Lower leg skin (tissue), 4 donors: Measurements from ENCODE around the gene BIK. TPM values are rescaled to one million over a fixed set of nuclear protein-coding genes. Genes with fewer than 3 reads are reported as not detected.

Source experiments
- DNase-seq, 2 donors: peaks; one replicate each; pipeline ENCODE4 v3.0.0-alpha.2; 2019; ENCODE audit warnings: low spot score in 2 of 2
- H3K4me3 ChIP-seq: fragments of 200-600 bp; sonication (generic); 2 replicates; pipeline ENCODE4 v1.5.1; 2017; ENCODE audit warnings: mild to moderate bottlenecking, low read depth; ENCODE audit not compliant: poor library complexity, severe bottlenecking
- POLR2A ChIP-seq, 2 donors: fragments of 450-650 bp; IDR thresholded peaks; one replicate each; pipeline ENCODE4 v1.6.1; 2016 to 2017; ENCODE audit warnings: antibody characterized with exemption in 2 of 2, mild to moderate bottlenecking in 1 of 2, moderate library complexity in 1 of 2
- WGBS, 2 donors: methylation state at CpG; one replicate each; pipeline ENCODE4 v1.1.5; 2018; 5-methylcytosine and 5-hydroxymethylcytosine counted together
- intact Hi-C: fragments of 100-400 bp; cut with DNase I; formaldehyde crosslinking; loops from one replicate; pipeline ENCODE4 v1.15.0; 2023; ENCODE audit warnings: low total_unique reads
- total RNA-seq, 4 donors: library from RNA; depleted of rRNA; stranded (reverse); fragments of >200 nt; gene quantifications; one replicate each; pipeline ENCODE4 v1.1.0, GENCODE V29; 2016
- TF ChIP-seq, protein P1 (sequence below), 3 donors: fragments of 450-650 bp; IDR thresholded peaks; one replicate each; pipeline ENCODE4 v1.5.1; 2016; ENCODE audit warnings: antibody characterized with exemption in 3 of 3, mild to moderate bottlenecking in 3 of 3, moderate library complexity in 2 of 3

Gene BIK
- total RNA-seq, 4 donors from 2014 or later = 2.6 to 12.6 (median 9.5) TPM

DNA sequence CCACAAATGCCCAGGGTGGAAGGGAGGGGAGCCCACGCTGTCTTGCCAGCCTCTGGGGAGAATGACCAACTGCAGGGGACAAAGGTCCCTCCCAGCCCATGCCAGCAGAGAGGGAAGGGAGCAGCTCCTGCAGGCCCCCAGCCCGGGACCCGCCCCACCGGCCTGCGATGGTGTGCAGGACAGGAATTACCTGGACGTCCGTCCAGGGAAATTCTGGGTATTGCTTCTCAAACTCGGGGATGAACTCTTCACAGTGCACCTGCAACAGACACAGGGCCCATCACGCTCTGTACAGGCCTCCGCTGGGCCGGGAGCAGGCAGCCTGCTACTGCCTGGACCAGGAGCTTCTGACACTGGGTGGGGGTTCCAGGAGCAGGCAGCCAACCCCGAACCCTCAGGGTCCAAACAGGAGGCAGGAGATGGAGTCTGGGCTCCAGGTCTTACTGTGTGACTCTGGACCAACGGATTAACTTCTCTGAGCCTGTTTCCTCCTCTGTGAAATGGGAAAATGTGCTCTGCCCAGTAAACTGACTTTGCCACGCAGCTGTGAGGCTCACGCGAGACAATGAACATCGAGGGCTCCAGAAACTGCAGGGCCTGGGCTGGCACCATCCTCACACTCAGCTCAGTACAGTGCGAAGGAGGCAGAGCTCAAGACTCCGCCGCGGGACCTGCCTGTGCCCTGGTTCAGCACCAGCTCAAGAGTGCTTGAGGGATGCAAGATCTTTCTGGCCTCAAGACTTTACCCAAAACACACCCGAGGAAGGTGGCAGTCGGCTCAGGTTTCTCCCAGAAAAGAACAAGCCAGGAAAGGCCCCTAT, 59.0 kb downstream of the BIK start:
- DNase-seq = no peak
- 91% methylated on average over 22 of the region's 23 CpGs for WGBS, 2 donors
- H3K4me3 ChIP-seq = no peak overlapping the region
- TF ChIP-seq POLR2A (IDR thresholded peaks at IDR 0.05) = no peak
- TF ChIP-seq, protein P1, sequence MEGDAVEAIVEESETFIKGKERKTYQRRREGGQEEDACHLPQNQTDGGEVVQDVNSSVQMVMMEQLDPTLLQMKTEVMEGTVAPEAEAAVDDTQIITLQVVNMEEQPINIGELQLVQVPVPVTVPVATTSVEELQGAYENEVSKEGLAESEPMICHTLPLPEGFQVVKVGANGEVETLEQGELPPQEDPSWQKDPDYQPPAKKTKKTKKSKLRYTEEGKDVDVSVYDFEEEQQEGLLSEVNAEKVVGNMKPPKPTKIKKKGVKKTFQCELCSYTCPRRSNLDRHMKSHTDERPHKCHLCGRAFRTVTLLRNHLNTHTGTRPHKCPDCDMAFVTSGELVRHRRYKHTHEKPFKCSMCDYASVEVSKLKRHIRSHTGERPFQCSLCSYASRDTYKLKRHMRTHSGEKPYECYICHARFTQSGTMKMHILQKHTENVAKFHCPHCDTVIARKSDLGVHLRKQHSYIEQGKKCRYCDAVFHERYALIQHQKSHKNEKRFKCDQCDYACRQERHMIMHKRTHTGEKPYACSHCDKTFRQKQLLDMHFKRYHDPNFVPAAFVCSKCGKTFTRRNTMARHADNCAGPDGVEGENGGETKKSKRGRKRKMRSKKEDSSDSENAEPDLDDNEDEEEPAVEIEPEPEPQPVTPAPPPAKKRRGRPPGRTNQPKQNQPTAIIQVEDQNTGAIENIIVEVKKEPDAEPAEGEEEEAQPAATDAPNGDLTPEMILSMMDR (IDR thresholded peaks at IDR 0.05) = no peak
- intact Hi-C loops = no loop called here

DNA sequence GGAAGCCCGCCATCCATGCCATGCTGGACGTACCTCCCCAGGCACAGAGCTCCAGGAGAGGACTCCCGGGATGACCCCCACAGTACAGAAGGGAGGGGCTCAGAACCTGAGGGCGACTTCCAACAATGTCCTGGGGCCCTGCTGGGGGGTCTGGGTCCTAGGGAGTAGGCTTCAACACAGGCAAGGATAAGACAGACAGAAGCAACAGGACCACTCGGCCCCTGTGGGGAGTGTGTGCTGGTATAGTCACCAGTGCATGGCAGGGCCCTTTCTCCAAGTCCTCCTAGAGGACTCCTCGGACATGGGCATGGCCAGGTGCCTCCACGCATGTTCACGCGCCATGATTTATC, 59.6 kb downstream of the BIK start:
- no peak overlapping the region for H3K4me3 ChIP-seq
- WGBS, 2 donors = 86 to 92% methylated on average over 9 of the region's 9 CpGs
- TF ChIP-seq, protein P1 (IDR thresholded peaks at IDR 0.05) = no peak
- no peak for TF ChIP-seq POLR2A (IDR thresholded peaks at IDR 0.05)
- intact Hi-C loops = no loop called here
- DNase-seq = no peak

DNA sequence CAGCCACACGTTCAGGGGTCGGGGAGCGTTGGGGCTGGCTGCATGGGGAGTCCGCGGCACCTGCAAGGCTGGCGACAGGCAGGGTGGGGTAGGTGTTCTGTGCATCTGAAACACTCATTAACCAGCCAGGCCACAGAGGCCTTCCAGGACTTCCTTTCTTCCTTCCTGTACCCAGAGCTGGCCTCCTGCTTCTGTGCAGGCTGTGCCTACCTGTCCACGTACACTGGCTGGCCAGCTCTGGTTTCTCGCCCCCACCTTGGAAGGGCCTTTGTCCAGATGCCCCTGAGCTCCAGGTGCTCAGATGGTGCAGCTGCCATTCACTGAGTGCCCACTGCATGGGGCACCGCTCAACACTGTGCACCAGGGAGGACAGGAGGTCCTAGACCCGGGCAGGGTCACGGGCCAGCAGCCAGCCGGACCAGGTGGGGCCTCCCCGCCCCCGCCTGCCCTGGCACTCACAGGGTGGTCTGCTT, 60.5 kb downstream of the BIK start:
- H3K4me3 ChIP-seq = no peak overlapping the region
- TF ChIP-seq POLR2A (IDR thresholded peaks at IDR 0.05) = no peak
- TF ChIP-seq, protein P1 (IDR thresholded peaks at IDR 0.05) = no peak
- WGBS, 2 donors = 83 to 86% methylated on average over 7 to 14 of the region's 14 CpGs
- intact Hi-C loops = no loop called here
- no peak for DNase-seq

DNA sequence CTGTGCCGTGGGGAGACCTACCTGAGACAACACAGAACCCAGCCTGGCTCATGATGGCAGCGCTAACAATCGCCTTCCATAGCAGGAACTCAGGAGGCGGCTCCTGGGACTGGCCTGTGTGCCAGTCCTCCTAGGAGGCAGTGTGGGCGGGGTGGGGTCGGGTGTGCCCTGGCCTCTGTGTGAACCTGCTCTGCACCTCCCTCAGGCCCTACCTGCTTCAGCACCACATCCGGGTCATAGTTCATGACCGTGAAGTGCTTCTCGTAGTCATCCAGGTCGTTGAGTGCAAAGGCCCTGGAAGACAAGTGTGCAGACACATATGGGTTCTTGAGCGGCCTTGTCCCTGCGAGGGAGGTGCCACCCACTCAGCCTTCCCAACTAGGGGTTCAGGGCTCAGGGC, 61.1 kb downstream of the BIK start:
- intact Hi-C loops = no loop called here
- WGBS, 2 donors = 68 to 81% methylated on average over 8 to 9 of the region's 12 CpGs
- no peak for TF ChIP-seq POLR2A (IDR thresholded peaks at IDR 0.05)
- TF ChIP-seq, protein P1 (IDR thresholded peaks at IDR 0.05) = no peak
- H3K4me3 ChIP-seq = no peak overlapping the region
- DNase-seq = no peak

DNA sequence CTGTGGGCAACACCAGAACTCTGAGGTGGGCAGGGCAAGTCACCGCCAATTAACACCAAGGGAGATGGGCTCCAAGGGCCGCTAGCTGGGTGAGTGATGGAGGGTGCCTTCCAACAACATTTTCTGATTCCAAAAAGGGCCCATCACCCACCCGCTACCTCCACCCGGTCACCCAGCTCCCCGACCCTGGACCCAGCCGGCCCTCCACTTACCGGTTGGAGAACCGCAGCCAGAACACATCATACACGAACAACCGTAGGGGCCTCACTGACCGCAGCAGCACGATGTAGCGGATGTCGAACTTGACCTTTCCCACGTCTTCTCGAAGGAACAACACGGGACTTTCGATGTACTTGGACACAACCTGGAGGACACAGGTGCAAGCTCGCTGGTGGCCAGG, 61.6 kb downstream of the BIK start:
- TF ChIP-seq POLR2A (IDR thresholded peaks at IDR 0.05) = no peak
- TF ChIP-seq, protein P1 (IDR thresholded peaks at IDR 0.05) = no peak
- H3K4me3 ChIP-seq = no peak overlapping the region
- intact Hi-C loops = no loop called here
- DNase-seq = no peak
- WGBS, 2 donors = 94% methylated on average over 19 of the region's 19 CpGs

DNA sequence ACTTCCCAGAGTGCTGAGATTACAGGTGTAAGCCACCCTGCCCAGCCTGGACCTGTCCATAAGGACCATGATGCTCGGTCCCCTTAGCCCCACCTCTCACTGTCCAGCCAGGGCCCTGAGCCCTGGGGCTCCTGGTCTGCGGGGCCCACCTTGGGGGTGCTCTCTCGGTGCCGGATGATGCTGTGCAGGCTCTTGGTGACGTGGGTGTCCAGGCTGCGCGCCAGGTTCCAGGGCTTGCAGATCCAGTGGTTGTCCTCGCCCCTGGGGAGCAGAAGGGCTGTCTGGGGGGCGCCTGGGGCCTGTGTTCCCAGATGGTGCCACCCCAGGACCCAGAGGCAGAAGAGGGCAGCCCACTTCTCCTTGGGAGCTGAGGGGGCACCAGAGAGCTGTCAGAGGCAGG, 63.0 kb downstream of the BIK start:
- WGBS, 2 donors = 93 to 96% methylated on average over 6 to 9 of the region's 9 CpGs
- DNase-seq = no peak
- intact Hi-C loops = no loop called here
- TF ChIP-seq POLR2A (IDR thresholded peaks at IDR 0.05) = no peak
- TF ChIP-seq, protein P1 (IDR thresholded peaks at IDR 0.05) = no peak
- no peak overlapping the region for H3K4me3 ChIP-seq
